Endothelial cell of umbilical vein (primary cell): ENCODE results near the gene PCDH9.

Experiments used
- CTCF ChIP-seq, 2 donors: IDR thresholded peaks; 1 replicate in 1 of 2; 2 replicates in 1 of 2; pipeline ENCODE4 v1.5.1; 2011; ENCODE audit warnings: low read length in 2 of 2, mild to moderate bottlenecking in 2 of 2, moderate library complexity in 2 of 2, control low read depth in 1 of 2, inconsistent platforms in 1 of 2, low read depth in 1 of 2; ENCODE audit not compliant: insufficient read depth in 1 of 2; ENCODE audit errors: extremely low read depth in 1 of 2
- EZH2 ChIP-seq: IDR thresholded peaks from 2 replicates; pipeline ENCODE4 v1.6.1; 2012; ENCODE audit warnings: borderline replicate concordance, low read depth, mild to moderate bottlenecking, moderate library complexity, low read length, inconsistent platforms; ENCODE audit not compliant: severe bottlenecking
- FOS ChIP-seq: IDR thresholded peaks from 2 replicates; pipeline ENCODE4 v1.6.1; 2011; ENCODE audit warnings: mild to moderate bottlenecking, low read length, moderate library complexity, borderline replicate concordance; ENCODE audit not compliant: insufficient read depth
- GATA2 ChIP-seq: IDR thresholded peaks from 2 replicates; pipeline ENCODE4 v1.7.0; 2011; ENCODE audit warnings: low read depth, mild to moderate bottlenecking, moderate library complexity, mixed read lengths, low read length; ENCODE audit not compliant: insufficient read length, insufficient read depth
- JUN ChIP-seq: IDR thresholded peaks from 2 replicates; pipeline ENCODE4 v1.6.1; 2011; ENCODE audit warnings: borderline replicate concordance, low read depth; ENCODE audit not compliant: insufficient read length, insufficient read depth
- MYC ChIP-seq: IDR thresholded peaks from one replicate; pipeline ENCODE4 v1.6.1; 2011; ENCODE audit warnings: mild to moderate bottlenecking, low read depth, low read length
- POLR2A ChIP-seq: IDR thresholded peaks from 2 replicates; pipeline ENCODE4 v1.6.1; 2012; ENCODE audit warnings: low read depth, mild to moderate bottlenecking, control low read depth, low read length
- POLR2AphosphoS5 ChIP-seq: IDR thresholded peaks from 2 replicates; pipeline ENCODE4 v1.6.1; 2012; ENCODE audit warnings: low read depth, mild to moderate bottlenecking, control low read depth, low read length, moderate library complexity; ENCODE audit not compliant: insufficient read depth

- TF ChIP-seq MYC, result no peak
- TF ChIP-seq POLR2A, result no peak
- no peak for TF ChIP-seq CTCF (IDR thresholded peaks at IDR 0.05; ENCODE audit: extremely low read depth in 1 of 2, insufficient read depth in 1 of 2, low read depth in 1 of 2, low read length in 2 of 2)
- TF ChIP-seq POLR2AphosphoS5, result no peak
- TF ChIP-seq JUN, result no peak
- TF ChIP-seq FOS, result no peak
- TF ChIP-seq EZH2, result no peak
- TF ChIP-seq GATA2, result no peak
These were observed 307.7 kb downstream of the PCDH9 start for GRCh38 chr13:66922444-66922843.
